Tibial artery (tissue), 4 donors: ENCODE results near the gene SYCE1L.

Experiments used
- DNase-seq, 2 donors: peaks; one replicate each; pipeline ENCODE4 v3.0.0-alpha.2; 2019
- H3K27ac ChIP-seq, 2 donors: fragments of 200-600 bp; sonication (generic) in 1 of 2; 1 replicate in 1 of 2; 2 replicates in 1 of 2; pipeline ENCODE4 v1.5.1; 2018 to 2019; ENCODE audit warnings: mild to moderate bottlenecking in 1 of 2
- H3K27me3 ChIP-seq, 2 donors: fragments of 200-600 bp; sonication (generic) in 1 of 2; one replicate each; pipeline versions ENCODE4 v1.5.1 to v1.6.0; 2016 to 2019
- H3K36me3 ChIP-seq, 3 donors: fragments of 200-600 bp; sonication (generic) in 2 of 3; one replicate each; pipeline ENCODE4 v1.5.1; 2016 to 2019; ENCODE audit warnings: mild to moderate bottlenecking in 2 of 3
- H3K4me1 ChIP-seq, 4 donors: fragments of 200-600 bp; sonication (generic) in 2 of 4; 1 replicate in 3 of 4; 2 replicates in 1 of 4; pipeline ENCODE4 v1.5.1; 2016 to 2019
- H3K4me3 ChIP-seq, 2 donors: fragments of 200-600 bp; sonication (generic) in 1 of 2; 1 replicate in 1 of 2; 2 replicates in 1 of 2; pipeline ENCODE4 v1.5.1; 2018 to 2019; ENCODE audit warnings: mild to moderate bottlenecking in 2 of 2
- H3K9me3 ChIP-seq, 3 donors: fragments of 200-600 bp; sonication (generic) in 1 of 3; one replicate each; pipeline ENCODE4 v1.5.1; 2016 to 2019
- intact Hi-C: fragments of 100-400 bp; cut with DNase I; formaldehyde crosslinking; loops from one replicate; pipeline ENCODE4 v1.15.0; 2023; ENCODE audit warnings: low total_unique reads
- TF ChIP-seq, protein P1 (sequence below), 2 experiments: fragments of 200-600 bp in 1 of 2; fragments of 450-650 bp in 1 of 2; IDR thresholded peaks; one replicate each; pipeline ENCODE4 v1.5.1; 2017 to 2019; ENCODE audit warnings: antibody characterized with exemption in 2 of 2, mild to moderate bottlenecking in 1 of 2, moderate library complexity in 1 of 2

SYCE1L gene

DNA sequence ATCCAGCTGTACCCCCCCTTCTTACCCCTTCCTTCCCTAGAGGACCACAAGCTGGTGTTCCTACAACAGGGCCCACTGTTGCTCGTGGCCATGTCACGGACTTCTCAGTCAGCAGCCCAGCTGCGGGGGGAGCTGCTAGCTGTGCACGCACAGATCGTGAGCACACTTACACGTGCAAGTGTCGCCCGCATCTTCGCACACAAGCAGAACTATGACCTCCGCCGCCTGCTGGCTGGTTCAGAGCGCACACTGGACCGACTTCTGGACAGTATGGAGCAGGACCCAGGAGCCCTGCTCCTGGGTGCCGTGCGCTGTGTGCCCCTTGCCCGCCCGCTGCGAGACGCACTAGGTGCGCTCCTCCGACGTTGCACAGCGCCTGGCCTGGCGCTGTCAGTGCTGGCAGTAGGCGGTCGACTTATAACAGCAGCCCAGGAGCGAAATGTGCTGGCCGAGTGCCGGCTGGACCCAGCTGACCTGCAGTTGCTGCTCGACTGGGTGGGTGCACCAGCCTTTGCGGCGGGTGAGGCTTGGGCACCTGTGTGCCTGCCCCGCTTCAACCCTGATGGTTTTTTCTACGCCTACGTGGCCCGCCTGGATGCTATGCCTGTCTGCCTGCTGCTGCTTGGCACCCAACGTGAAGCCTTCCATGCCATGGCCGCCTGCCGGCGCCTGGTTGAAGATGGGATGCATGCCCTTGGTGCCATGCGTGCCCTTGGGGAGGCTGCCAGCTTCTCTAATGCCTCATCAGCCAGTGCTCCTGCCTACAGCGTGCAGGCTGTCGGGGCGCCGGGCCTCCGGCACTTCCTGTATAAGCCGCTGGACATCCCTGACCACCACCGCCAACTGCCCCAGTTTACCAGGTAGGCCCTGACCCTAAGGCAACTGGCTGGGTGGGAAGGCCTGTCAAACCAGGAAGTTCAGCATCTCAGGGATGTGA is 4.6 kb upstream of the SYCE1L start:
- peaks cover 45 to 65% (median 63%) of the 10 kb centered on the region in 3 donors for H3K36me3 ChIP-seq
- TF ChIP-seq, protein P1, sequence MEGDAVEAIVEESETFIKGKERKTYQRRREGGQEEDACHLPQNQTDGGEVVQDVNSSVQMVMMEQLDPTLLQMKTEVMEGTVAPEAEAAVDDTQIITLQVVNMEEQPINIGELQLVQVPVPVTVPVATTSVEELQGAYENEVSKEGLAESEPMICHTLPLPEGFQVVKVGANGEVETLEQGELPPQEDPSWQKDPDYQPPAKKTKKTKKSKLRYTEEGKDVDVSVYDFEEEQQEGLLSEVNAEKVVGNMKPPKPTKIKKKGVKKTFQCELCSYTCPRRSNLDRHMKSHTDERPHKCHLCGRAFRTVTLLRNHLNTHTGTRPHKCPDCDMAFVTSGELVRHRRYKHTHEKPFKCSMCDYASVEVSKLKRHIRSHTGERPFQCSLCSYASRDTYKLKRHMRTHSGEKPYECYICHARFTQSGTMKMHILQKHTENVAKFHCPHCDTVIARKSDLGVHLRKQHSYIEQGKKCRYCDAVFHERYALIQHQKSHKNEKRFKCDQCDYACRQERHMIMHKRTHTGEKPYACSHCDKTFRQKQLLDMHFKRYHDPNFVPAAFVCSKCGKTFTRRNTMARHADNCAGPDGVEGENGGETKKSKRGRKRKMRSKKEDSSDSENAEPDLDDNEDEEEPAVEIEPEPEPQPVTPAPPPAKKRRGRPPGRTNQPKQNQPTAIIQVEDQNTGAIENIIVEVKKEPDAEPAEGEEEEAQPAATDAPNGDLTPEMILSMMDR (IDR thresholded peaks at IDR 0.05), result no peak
- DNase-seq, result no peak
- peaks cover 0 to 23% (median 16%) of the 10 kb centered on the region in 4 donors for H3K4me1 ChIP-seq
- no peaks in the 10 kb centered on the region for H3K27me3 ChIP-seq
- H3K4me3 ChIP-seq, result no peak overlapping the region
- no peak overlapping the region for H3K27ac ChIP-seq
- no peaks in the 10 kb centered on the region for H3K9me3 ChIP-seq
- intact Hi-C loops, result no loop called here

DNA sequence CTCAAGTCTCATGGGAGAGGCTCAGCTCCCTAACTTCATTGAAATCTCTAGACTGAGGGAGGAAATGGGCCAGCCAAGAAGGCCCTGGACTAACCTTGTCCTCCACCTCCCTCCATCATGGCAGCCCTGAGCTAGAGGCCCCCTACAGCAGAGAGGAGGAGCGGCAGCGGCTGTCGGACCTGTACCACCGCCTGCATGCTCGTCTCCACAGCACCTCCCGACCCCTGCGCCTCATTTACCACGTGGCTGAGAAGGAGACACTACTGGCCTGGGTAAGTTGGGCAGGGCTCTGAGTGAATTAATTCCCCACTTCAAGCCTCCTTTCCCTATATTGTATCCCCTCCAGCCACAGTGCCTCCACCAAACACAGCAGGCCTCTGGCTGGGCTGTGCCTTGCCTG is 3.8 kb upstream of the SYCE1L start:
- no peak overlapping the region for H3K27ac ChIP-seq
- intact Hi-C loops, result no loop called here
- peaks cover 0 to 23% (median 16%) of the 10 kb centered on the region in 4 donors for H3K4me1 ChIP-seq
- TF ChIP-seq, protein P1 (IDR thresholded peaks at IDR 0.05), result no peak
- H3K27me3 ChIP-seq, result no peaks in the 10 kb centered on the region
- DNase-seq, result no peak
- H3K9me3 ChIP-seq, result no peaks in the 10 kb centered on the region
- H3K36me3 ChIP-seq, result peaks cover 49 to 74% (median 65%) of the 10 kb centered on the region in 3 donors
- H3K4me3 ChIP-seq, result no peak overlapping the region

DNA sequence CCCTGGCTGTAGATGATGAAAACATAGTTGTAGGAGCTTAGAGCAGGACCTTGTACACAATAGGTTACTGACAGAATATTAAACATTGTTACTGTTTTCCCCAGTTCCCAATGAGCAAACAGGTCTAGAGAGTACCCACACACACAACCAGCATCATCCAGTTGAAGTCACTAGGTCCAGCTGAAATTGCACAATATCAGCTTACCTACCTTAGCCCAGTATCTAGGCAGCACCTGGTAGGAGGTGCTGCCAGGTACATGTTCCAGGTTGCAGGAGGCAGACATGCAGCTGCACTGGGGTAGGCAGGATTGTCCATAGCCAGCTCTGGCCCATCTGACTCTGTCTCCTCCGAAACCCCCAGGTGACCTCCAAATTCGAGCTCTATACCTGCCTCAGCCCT is 1.5 kb upstream of the SYCE1L start:
- TF ChIP-seq, protein P1 (IDR thresholded peaks at IDR 0.05), result no peak
- Histone ChIP-seq H3K27me3 (no peaks in the 10 kb centered on the region), H3K36me3 (peaks cover 49 to 75% (median 65%) of the 10 kb centered on the region in 3 donors), H3K4me3 (no peak overlapping the region), H3K4me1 (peaks cover 0 to 9% (median 4%) of the 10 kb centered on the region in 4 donors), H3K9me3 (no peaks in the 10 kb centered on the region), H3K27ac (no peak overlapping the region)
- intact Hi-C loops, result no loop called here
- DNase-seq, result no peak

DNA sequence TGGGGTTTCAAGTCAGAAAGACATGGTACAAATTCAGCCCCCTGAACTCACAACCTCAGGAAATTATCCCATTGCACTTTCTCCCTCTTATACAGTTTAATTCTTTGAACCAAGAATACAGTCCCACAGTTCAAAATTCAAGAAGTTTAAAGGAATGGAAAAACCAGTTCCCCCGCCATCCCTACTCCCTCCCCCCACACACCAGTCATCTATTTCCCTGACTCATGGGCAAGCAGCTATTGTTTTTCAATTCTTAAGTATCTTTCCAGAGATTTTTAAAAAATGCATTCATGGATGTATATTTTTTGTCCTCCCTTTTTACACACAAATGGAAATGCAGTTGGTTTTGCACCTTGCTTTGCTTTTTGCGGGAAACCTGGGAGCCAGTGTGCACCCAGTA is 7.3 kb downstream of the SYCE1L start:
- Histone ChIP-seq H3K36me3 (no peaks in the 10 kb centered on the region), H3K27me3 (peaks cover 0 to 5% of the 10 kb centered on the region in 2 donors), H3K27ac (no peak overlapping the region), H3K4me3 (no peak overlapping the region), H3K4me1 (no peaks in the 10 kb centered on the region), H3K9me3 (no peaks in the 10 kb centered on the region)
- intact Hi-C loops, result no loop called here
- no peak for DNase-seq
- TF ChIP-seq, protein P1 (IDR thresholded peaks at IDR 0.05), result no peak

DNA sequence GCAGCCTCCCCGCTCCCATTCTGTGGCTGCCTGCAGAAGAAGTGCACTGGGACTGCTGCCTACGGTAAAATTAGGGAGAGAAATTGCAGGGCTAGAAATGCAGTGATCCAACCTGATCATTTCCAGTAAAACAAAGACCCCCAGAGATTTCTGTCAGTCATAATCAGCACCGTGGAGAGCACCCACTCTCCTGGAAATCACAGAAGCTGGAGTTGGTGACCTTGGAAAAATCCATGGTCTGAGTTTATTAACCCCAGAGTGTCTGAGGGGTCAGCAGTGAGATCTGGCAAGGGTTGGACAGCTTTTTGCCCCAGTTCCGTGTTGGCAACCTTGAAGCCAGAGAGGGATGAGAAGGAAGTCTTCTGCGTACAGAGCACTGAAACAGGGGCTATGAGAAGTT is 7.8 kb downstream of the SYCE1L start:
- intact Hi-C loops, result no loop called here
- no peak for DNase-seq

More for the DNA sequence above, 7.8 kb downstream of the SYCE1L start:
- TF ChIP-seq, protein P1 (IDR thresholded peaks at IDR 0.05), result no peak
- Histone ChIP-seq H3K4me3 (no peak overlapping the region), H3K9me3 (no peaks in the 10 kb centered on the region), H3K36me3 (no peaks in the 10 kb centered on the region), H3K4me1 (peaks cover 0 to 3% (median 1%) of the 10 kb centered on the region in 4 donors), H3K27me3 (peaks cover 0 to 8% of the 10 kb centered on the region in 2 donors), H3K27ac (no peak overlapping the region)
